Activated gamma-delta T cell (primary cell): ENCODE results near the gene ZNF367.
"Not testable (repeated sequence)": the region's sequence is repeated elsewhere in the genome, so short reads cannot be mapped to it uniquely, and the experiment has no call there.

ENCODE experiments used
- DNase-seq: peaks from one replicate; lab custom pipeline; 2025; lab: John Stamatoyannopoulos, UW

ZNF367 gene

GRCh38 chr9:96400132-96400910, 17.8 kb downstream of the ZNF367 start:
- no peak for DNase-seq

GRCh38 chr9:96399325-96399633, 18.9 kb downstream of the ZNF367 start:
- no peak for DNase-seq

- no peak for DNase-seq
These were observed 19.4 kb downstream of the ZNF367 start for GRCh38 chr9:96398582-96399324.

GRCh38 chr9:96395964-96396363, 22.2 kb downstream of the ZNF367 start:
- no peak for DNase-seq

GRCh38 chr9:96394832-96395496, 23.2 kb downstream of the ZNF367 start:
- no peak for DNase-seq

GRCh38 chr9:96392263-96392662, 25.9 kb downstream of the ZNF367 start:
- no peak for DNase-seq

GRCh38 chr9:96391021-96391765, 27.0 kb downstream of the ZNF367 start:
- DNase-seq: no peak

GRCh38 chr9:96388144-96388543, 30.0 kb downstream of the ZNF367 start:
- DNase-seq: no peak

- DNase-seq: no peak
These were observed 32.0 kb downstream of the ZNF367 start for GRCh38 chr9:96386157-96386556.

- peak; percentile 17 for DNase-seq
These were observed 34.8 kb downstream of the ZNF367 start, which contains the start of gene SLC35D2 for GRCh38 chr9:96383165-96383942. Gene SLC35D2 (minus strand): TSS chr9:96383711. CDS start chr9:96383634, 77 bp downstream.

GRCh38 chr9:96382839-96383164, 35.4 kb downstream of the ZNF367 start:
- DNase-seq: no peak

GRCh38 chr9:96382175-96382574, 36.0 kb downstream of the ZNF367 start:
- no peak for DNase-seq

- no peak for DNase-seq
These were observed 36.5 kb downstream of the ZNF367 start for GRCh38 chr9:96381696-96382095.

- DNase-seq: no peak
These were observed 37.0 kb downstream of the ZNF367 start for GRCh38 chr9:96381125-96381524.

- no peak for DNase-seq
These were observed 38.7 kb downstream of the ZNF367 start for GRCh38 chr9:96379461-96379860.

GRCh38 chr9:96378187-96378586, 40.0 kb downstream of the ZNF367 start:
- no peak for DNase-seq

GRCh38 chr9:96376891-96377874, 41.0 kb downstream of the ZNF367 start:
- no peak for DNase-seq

GRCh38 chr9:96375507-96375906, 42.7 kb downstream of the ZNF367 start:
- not testable (repeated sequence) for DNase-seq

- no peak for DNase-seq
These were observed 50.2 kb downstream of the ZNF367 start for GRCh38 chr9:96367943-96368342.
